OCI-LY3 (cell line): ENCODE data around the gene SPON1.

Experiments
- H2AFZ ChIP-seq: fragments of 200-600, 300-600 bp; shearing (Covaris generic); 2 replicates; pipeline ENCODE4 v1.6.0; 2014; ENCODE audit warnings: antibody characterized with exemption, low read depth, low read length
- H3K27ac ChIP-seq: fragments of 200-600, 300-600 bp; sonication (generic); 2 replicates; pipeline ENCODE4 v1.5.1; 2014; ENCODE audit warnings: mild to moderate bottlenecking, low read length, moderate library complexity, mixed read lengths
- H3K27me3 ChIP-seq: fragments of 200-600, 300-600 bp; sonication (generic); 2 replicates; pipeline ENCODE4 v1.6.1; 2014; ENCODE audit warnings: low read depth, low read length, mixed read lengths
- H3K36me3 ChIP-seq: fragments of 200-600, 300-600 bp; sonication (generic); replicated peaks from 2 replicates; pipeline ENCODE3; 2014; ENCODE audit warnings: low read depth, low read length, mixed read lengths
- H3K4me1 ChIP-seq: fragments of 300-600, 200-600 bp; sonication (generic); 2 replicates; pipeline ENCODE4 v1.6.1; 2014; ENCODE audit warnings: low read length, mixed read lengths
- H3K4me2 ChIP-seq: fragments of 200-600, 300-600 bp; sonication (generic); 2 replicates; pipeline ENCODE4 v1.6.1; 2014; ENCODE audit warnings: low read length, mixed read lengths
- H3K4me3 ChIP-seq: fragments of 300-600, 200-600 bp; sonication (generic); 2 replicates; pipeline ENCODE4 v1.5.1; 2014; ENCODE audit warnings: antibody characterized with exemption, mild to moderate bottlenecking, low read length, moderate library complexity
- H3K79me2 ChIP-seq: fragments of 300-600, 200-600 bp; shearing (Covaris generic); 2 replicates; pipeline ENCODE4 v1.6.1; 2014; ENCODE audit warnings: mild to moderate bottlenecking, low read length, mixed read lengths
- H3K9ac ChIP-seq: fragments of 300-600, 200-600 bp; shearing (Covaris generic); 2 replicates; pipeline ENCODE4 v1.6.0; 2014; ENCODE audit warnings: mild to moderate bottlenecking, low read length, moderate library complexity
- H3K9me3 ChIP-seq: fragments of 200-600, 300-600 bp; shearing (Covaris generic); 2 replicates; pipeline ENCODE4 v1.6.1; 2014; ENCODE audit warnings: low read length, mixed read lengths; ENCODE audit not compliant: insufficient read depth
- H4K20me1 ChIP-seq: fragments of 200-600, 300-600 bp; sonication (generic); 2 replicates; pipeline ENCODE4 v1.6.1; 2016; ENCODE audit warnings: low read length, mixed read lengths; ENCODE audit not compliant: insufficient read depth
- EZH2phosphoT487 ChIP-seq: fragments of 200-600 bp; shearing (Covaris generic); IDR thresholded peaks from 2 replicates; pipeline ENCODE4 v1.6.1; 2018; ENCODE audit warnings: antibody characterized with exemption, mixed run types, low read depth
- TF ChIP-seq, protein P1 (sequence below): fragments of 200-600, 300-600 bp; sonication (generic); IDR thresholded peaks from 2 replicates; pipeline ENCODE4 v1.5.1; 2014; ENCODE audit warnings: antibody characterized with exemption, low read length, low read depth

The SPON1 gene

DNA sequence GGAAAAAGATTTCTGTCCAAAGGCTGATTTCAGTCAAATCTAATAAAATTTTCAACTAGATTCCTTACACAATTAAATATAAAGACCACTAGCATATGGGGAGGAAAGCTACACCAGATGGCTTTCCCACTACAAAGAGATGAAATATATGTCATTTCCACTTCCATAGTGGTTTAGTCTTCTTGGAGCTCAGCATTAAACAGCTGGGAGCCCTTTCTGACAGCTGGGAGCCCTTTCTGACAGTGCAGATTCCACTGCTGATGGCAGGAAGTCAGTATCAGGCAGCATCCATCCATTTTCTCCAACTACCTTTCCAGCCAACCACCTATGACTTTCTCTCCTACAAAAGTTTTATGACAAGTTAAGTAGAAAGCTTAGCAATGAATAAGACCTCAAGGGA is 218.6 kb downstream of the SPON1 start:
- Histone ChIP-seq H3K27me3 (peaks cover 10% of the 10 kb centered on the region; the same call in 1 of the 2 replicates), H3K4me1 (no peaks in the 10 kb centered on the region), H3K36me3 (no peaks in the 10 kb centered on the region), H3K4me3 (no peak overlapping the region), H3K27ac (no peak overlapping the region), H3K79me2 (no peaks in the 10 kb centered on the region), H2AFZ (no peak overlapping the region), H4K20me1 (no peaks in the 10 kb centered on the region), H3K9ac (no peak overlapping the region), H3K9me3 (no peaks in the 10 kb centered on the region), H3K4me2 (no peak overlapping the region)
- no peak for TF ChIP-seq EZH2phosphoT487
- TF ChIP-seq, protein P1, sequence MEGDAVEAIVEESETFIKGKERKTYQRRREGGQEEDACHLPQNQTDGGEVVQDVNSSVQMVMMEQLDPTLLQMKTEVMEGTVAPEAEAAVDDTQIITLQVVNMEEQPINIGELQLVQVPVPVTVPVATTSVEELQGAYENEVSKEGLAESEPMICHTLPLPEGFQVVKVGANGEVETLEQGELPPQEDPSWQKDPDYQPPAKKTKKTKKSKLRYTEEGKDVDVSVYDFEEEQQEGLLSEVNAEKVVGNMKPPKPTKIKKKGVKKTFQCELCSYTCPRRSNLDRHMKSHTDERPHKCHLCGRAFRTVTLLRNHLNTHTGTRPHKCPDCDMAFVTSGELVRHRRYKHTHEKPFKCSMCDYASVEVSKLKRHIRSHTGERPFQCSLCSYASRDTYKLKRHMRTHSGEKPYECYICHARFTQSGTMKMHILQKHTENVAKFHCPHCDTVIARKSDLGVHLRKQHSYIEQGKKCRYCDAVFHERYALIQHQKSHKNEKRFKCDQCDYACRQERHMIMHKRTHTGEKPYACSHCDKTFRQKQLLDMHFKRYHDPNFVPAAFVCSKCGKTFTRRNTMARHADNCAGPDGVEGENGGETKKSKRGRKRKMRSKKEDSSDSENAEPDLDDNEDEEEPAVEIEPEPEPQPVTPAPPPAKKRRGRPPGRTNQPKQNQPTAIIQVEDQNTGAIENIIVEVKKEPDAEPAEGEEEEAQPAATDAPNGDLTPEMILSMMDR: no peak

GRCh38 chr11:14182833-14183364 is 220.4 kb downstream of the SPON1 start:
- Histone ChIP-seq H3K9me3 (no peaks in the 10 kb centered on the region), H3K4me3 (no peak overlapping the region), H3K27ac (no peak overlapping the region), H3K27me3 (peaks cover 10% of the 10 kb centered on the region; the same call in 1 of the 2 replicates), H4K20me1 (no peaks in the 10 kb centered on the region), H3K4me1 (no peaks in the 10 kb centered on the region), H3K79me2 (no peaks in the 10 kb centered on the region), H3K9ac (no peak overlapping the region), H3K4me2 (no peak overlapping the region), H3K36me3 (no peaks in the 10 kb centered on the region), H2AFZ (no peak overlapping the region)
- TF ChIP-seq, protein P1: no peak

DNA sequence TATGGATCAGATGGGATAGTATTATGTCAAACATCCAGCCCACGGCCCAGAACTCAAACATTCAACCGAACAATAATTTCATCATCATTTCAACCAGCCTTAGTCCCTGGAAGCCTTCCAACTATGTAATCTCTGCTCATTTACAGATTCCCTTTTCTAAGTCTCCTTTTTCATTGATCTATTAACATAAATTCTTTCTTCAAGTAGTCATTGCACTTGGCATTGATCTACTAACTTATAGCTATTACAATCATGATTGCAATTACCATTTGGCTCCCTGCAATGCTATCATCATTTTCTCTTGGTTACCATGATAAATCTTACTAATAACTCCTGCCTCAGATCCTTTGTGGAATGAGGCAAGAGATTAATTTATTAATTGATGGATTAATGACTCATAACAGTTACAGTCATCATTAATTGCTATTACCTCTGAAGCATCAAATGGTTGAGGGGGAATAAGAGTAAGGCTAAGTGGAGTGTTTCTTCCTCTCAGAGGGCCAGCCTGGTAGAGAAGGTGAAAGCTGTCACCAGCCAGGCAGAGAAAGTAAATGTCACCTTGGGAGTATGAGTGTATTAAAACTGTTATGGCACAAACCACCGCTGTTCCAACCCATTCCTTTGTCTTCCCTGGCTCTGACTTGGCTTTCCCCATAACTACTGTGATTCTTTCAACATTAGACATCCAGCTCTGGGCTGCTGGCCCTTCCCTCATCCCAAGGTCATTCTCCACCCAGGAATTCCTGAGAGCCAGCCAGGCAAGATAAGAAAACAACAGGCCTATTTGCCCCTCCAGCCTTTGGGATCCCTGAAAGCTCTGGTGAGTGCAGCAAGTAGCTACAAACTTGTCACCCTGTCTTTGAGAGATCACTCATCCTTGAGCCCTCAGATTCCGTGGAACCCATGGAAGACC is 221.8 kb downstream of the SPON1 start:
- H3K79me2 ChIP-seq: no peaks in the 10 kb centered on the region
- no peaks in the 10 kb centered on the region for H3K36me3 ChIP-seq
- no peaks in the 10 kb centered on the region for H3K9me3 ChIP-seq
- H3K9ac ChIP-seq: no peak overlapping the region
- H3K4me2 ChIP-seq: no peak overlapping the region
- H3K27me3 ChIP-seq: peaks cover 10% of the 10 kb centered on the region; the same call in 1 of the 2 replicates
- no peaks in the 10 kb centered on the region for H4K20me1 ChIP-seq
- H2AFZ ChIP-seq: no peak overlapping the region
- no peak overlapping the region for H3K4me3 ChIP-seq
- H3K4me1 ChIP-seq: peaks cover 7% of the 10 kb centered on the region
- no peak overlapping the region for H3K27ac ChIP-seq
- TF ChIP-seq, protein P1: no peak
- TF ChIP-seq EZH2phosphoT487: no peak

- no peaks in the 10 kb centered on the region for H3K9me3 ChIP-seq
- no peak overlapping the region for H3K4me2 ChIP-seq
- H3K4me1 ChIP-seq: peaks cover 17% of the 10 kb centered on the region
- H3K27me3 ChIP-seq: peaks cover 9% of the 10 kb centered on the region; the same call in 1 of the 2 replicates
- H3K4me3 ChIP-seq: no peak overlapping the region
- no peak overlapping the region for H2AFZ ChIP-seq
- H3K9ac ChIP-seq: no peak overlapping the region
- H3K36me3 ChIP-seq: no peaks in the 10 kb centered on the region
- H3K27ac ChIP-seq: no peak overlapping the region
- no peaks in the 10 kb centered on the region for H3K79me2 ChIP-seq
- TF ChIP-seq, protein P1: no peak
- TF ChIP-seq EZH2phosphoT487: no peak
- no peaks in the 10 kb centered on the region for H4K20me1 ChIP-seq
Measured at GRCh38 chr11:14185461-14185860, 222.9 kb downstream of the SPON1 start.
